Measurements from ENCODE around the gene SLC6A6. TPM values are rescaled to one million over a fixed set of nuclear protein-coding genes. Genes with fewer than 3 reads are reported as not detected.

The SLC6A6 gene
- total RNA-seq, 1 experiment from 2014 or later, result 211 TPM

GRCh38 chr3:14496351-14496750 is 93.9 kb downstream of the SLC6A6 start (continued):
- TF ChIP-seq ZNF532 (CRISPR knock-in tag; IDR thresholded peaks at IDR 0.05; ENCODE audit: borderline replicate concordance), result no peak
- TF ChIP-seq E2F4 (CRISPR knock-in tag; IDR thresholded peaks at IDR 0.05; ENCODE audit: borderline replicate concordance, low read depth), result no peak

- Mint-ChIP-seq H3K9me3 (peaks cover 9% of the 10 kb centered on the region), H3K36me3 (peaks cover 5% of the 10 kb centered on the region; the same call in 1 of the 2 replicates), H3K27me3 (ENCODE audit: low read depth) (peaks cover 4% of the 10 kb centered on the region), H3K27ac (no peak overlapping the region), H3K4me3 (no peak overlapping the region), H3K4me1 (peaks cover 3% of the 10 kb centered on the region)
- ATAC-seq, result peak; percentile 86
- ChIA-PET POLR2A (no interaction called here), CTCF (interaction anchor here (1.0 to 5.3 kb wide), 4 partner anchors 12 to 293 kb away, joined by 3 to 39 read pairs (median 8); no protein-coding TSS in a partner anchor)
- peak; percentile 49 for DNase-seq (ENCODE audit: low spot score)
- TF ChIP-seq E2F1 (CRISPR knock-in tag; IDR thresholded peaks at IDR 0.05) (no peak), JUN (CRISPR knock-in tag; IDR thresholded peaks at IDR 0.05) (no peak), STAT6 (CRISPR knock-in tag; conservative IDR thresholded peaks at IDR 0.05; ENCODE audit: low read depth) (no peak), MXD4 (CRISPR knock-in tag; IDR thresholded peaks at IDR 0.05; ENCODE audit: borderline replicate concordance) (no peak), SMAD3 (CRISPR knock-in tag; IDR thresholded peaks at IDR 0.05; ENCODE audit: borderline replicate concordance) (no peak), MYBL2 (CRISPR knock-in tag; IDR thresholded peaks at IDR 0.05) (no peak), ELF4 (CRISPR knock-in tag; IDR thresholded peaks at IDR 0.05; ENCODE audit: low read depth) (no peak), TP53 (CRISPR knock-in tag; IDR thresholded peaks at IDR 0.05) (no peak), ATF3 (CRISPR knock-in tag; conservative IDR thresholded peaks at IDR 0.05) (no peak), MAX (CRISPR knock-in tag; IDR thresholded peaks at IDR 0.05) (no peak), ZNF138 (CRISPR knock-in tag; conservative IDR thresholded peaks at IDR 0.05) (no peak), ZNF396 (CRISPR knock-in tag; IDR thresholded peaks at IDR 0.05; ENCODE audit: borderline replicate concordance) (no peak), ETV6 (CRISPR knock-in tag; IDR thresholded peaks at IDR 0.05) (no peak), AR (CRISPR knock-in tag; IDR thresholded peaks at IDR 0.05) (no peak), IRF2 (CRISPR knock-in tag; IDR thresholded peaks at IDR 0.05; ENCODE audit: borderline replicate concordance, low read depth) (no peak), ARID4B (CRISPR knock-in tag; IDR thresholded peaks at IDR 0.05; ENCODE audit: borderline replicate concordance) (no peak)
Observed at GRCh38 chr3:14497321-14497720, 94.9 kb downstream of the SLC6A6 start.
